ENCODE measurements around the gene MRPS15.

MRPS15 gene

GRCh38 chr1:36432616-36433015, 31.6 kb downstream of the MRPS15 start:
- H3K27ac ChIP-seq = no peak overlapping the region
- no peak for DNase-seq (ENCODE audit: low read depth, low spot score)

GRCh38 chr1:36425791-36426190, 38.4 kb downstream of the MRPS15 start:
- H3K27ac ChIP-seq = peak overlapping the region; percentile 20
- no peak for DNase-seq (ENCODE audit: low read depth, low spot score)

GRCh38 chr1:36421649-36422048, 42.5 kb downstream of the MRPS15 start:
- H3K27ac ChIP-seq = no peak overlapping the region
- DNase-seq (ENCODE audit: low read depth, low spot score) = no peak

- no peak overlapping the region for H3K27ac ChIP-seq
- peak; percentile 43 for DNase-seq (ENCODE audit: low read depth, low spot score)
Measured at GRCh38 chr1:36420836-36421317, 43.3 kb downstream of the MRPS15 start.

GRCh38 chr1:36420409-36420808, 43.8 kb downstream of the MRPS15 start:
- no peak overlapping the region for H3K27ac ChIP-seq
- DNase-seq (ENCODE audit: low read depth, low spot score) = no peak

- H3K27ac ChIP-seq = no peak overlapping the region
- DNase-seq (ENCODE audit: low read depth, low spot score) = no peak
Measured at GRCh38 chr1:36419569-36419968, 44.6 kb downstream of the MRPS15 start.

GRCh38 chr1:36419140-36419539, 45.0 kb downstream of the MRPS15 start:
- no peak overlapping the region for H3K27ac ChIP-seq
- DNase-seq (ENCODE audit: low read depth, low spot score) = no peak

- no peak for DNase-seq (ENCODE audit: low read depth, low spot score)
- no peak overlapping the region for H3K27ac ChIP-seq
Measured at GRCh38 chr1:36417931-36418330, 46.3 kb downstream of the MRPS15 start.

- H3K27ac ChIP-seq = no peak overlapping the region
- no peak for DNase-seq (ENCODE audit: low read depth, low spot score)
Measured at GRCh38 chr1:36415661-36416326, 48.4 kb downstream of the MRPS15 start.

- no peak for DNase-seq (ENCODE audit: low read depth, low spot score)
- no peak overlapping the region for H3K27ac ChIP-seq
Measured at GRCh38 chr1:36414384-36414783, 49.8 kb downstream of the MRPS15 start.

- no peak overlapping the region for H3K27ac ChIP-seq
- DNase-seq (ENCODE audit: low read depth, low spot score) = no peak
Measured at GRCh38 chr1:36411674-36412648, 52.2 kb downstream of the MRPS15 start.

GRCh38 chr1:36408479-36408878, 55.7 kb downstream of the MRPS15 start:
- no peak for DNase-seq (ENCODE audit: low read depth, low spot score)

GRCh38 chr1:36406440-36406839, 57.7 kb downstream of the MRPS15 start:
- DNase-seq (ENCODE audit: low read depth, low spot score) = no peak
- no peak overlapping the region for H3K27ac ChIP-seq

More at GRCh38 chr1:36408479-36408878, 55.7 kb downstream of the MRPS15 start:
- H3K27ac ChIP-seq = no peak overlapping the region
